Activated CD8-positive, alpha-beta T cell treated with anti-CD3 and anti-CD28 coated beads, Interleukin-2, amount 10 ng/mL, durations not matched to agents 7 days and 5 days (primary cell): ENCODE results near the gene RPS23. TPM values are rescaled to one million over a fixed set of nuclear protein-coding genes. Genes with fewer than 3 reads are reported as not detected.

Experiments used
- ATAC-seq: fragments of 150-1000 bp; cut with Tn5 transposase; one replicate; pipeline ENCODE4 v1.10.0; 2021; ENCODE audit warnings: moderate library complexity
- CTCF ChIA-PET: fragments of 350-600 bp; sonication (Branson Sonifier 250); formaldehyde crosslinking; loops from one replicate; lab custom pipeline; 2021; ENCODE audit warnings: antibody characterized with exemption; lab: Charles Lee
- POLR2A ChIA-PET: fragments of 350-600 bp; sonication (Branson Sonifier 250); formaldehyde crosslinking; loops from one replicate; lab custom pipeline; 2021; ENCODE audit warnings: antibody characterized with exemption; lab: Charles Lee
- DNase-seq: peaks from one replicate; pipeline ENCODE4 v3.0.0-alpha.2; 2020
- H3K27ac Mint-ChIP-seq: one replicate; pipeline ENCODE4 v1.8.0; 2021; ENCODE audit warnings: mild to moderate bottlenecking, mixed read lengths
- H3K27me3 Mint-ChIP-seq: one replicate; pipeline ENCODE4 v1.8.0; 2021; ENCODE audit warnings: low read depth, mixed read lengths
- H3K36me3 Mint-ChIP-seq: one replicate; pipeline ENCODE4 v1.8.0; 2021; ENCODE audit warnings: low read depth, mixed read lengths
- H3K4me1 Mint-ChIP-seq: one replicate; pipeline ENCODE4 v1.8.0; 2021; ENCODE audit warnings: low read depth, mixed read lengths
- H3K4me3 Mint-ChIP-seq: one replicate; pipeline ENCODE4 v1.8.0; 2021; ENCODE audit warnings: mild to moderate bottlenecking, mixed read lengths
- H3K9me3 Mint-ChIP-seq: one replicate; pipeline ENCODE4 v1.8.0; 2022; ENCODE audit warnings: mixed read lengths; ENCODE audit not compliant: insufficient read depth
- total RNA-seq, 2 experiments: library from RNA; stranded (reverse); gene quantifications; one replicate each; pipeline ENCODE4 v1.2.3, GENCODE V29; 2021

Gene RPS23
- 1,000 to 10,000 TPM; 1,914 to 1,974 TPM for total RNA-seq

GRCh38 chr5:82277987-82278710 is at the start of gene RPS23:
RPS23 (minus strand) TSS chr5:82278354; CDS start chr5:82278323, 31 bp downstream.
- Mint-ChIP-seq H3K4me1 (peaks cover 38% of the 10 kb centered on the region), H3K9me3 (no peaks in the 10 kb centered on the region), H3K27ac (peak within 1 kb of the TSS; percentile 98), H3K36me3 (peaks cover 48% of the 10 kb centered on the region), H3K27me3 (no peaks in the 10 kb centered on the region), H3K4me3 (peak within 1 kb of the TSS; percentile 89)
- DNase-seq: peak; percentile 91
- CTCF ChIA-PET: interaction anchor here (0.9 to 1.5 kb wide), 3 partner anchors 19 to 112 kb away, joined by 3 read pairs; no protein-coding TSS in a partner anchor
- ATAC-seq: peak; percentile 94
- POLR2A ChIA-PET: interaction anchor here (0.6 to 2.7 kb wide), 8 partner anchors 10 to 976 kb away, joined by 3 to 17 read pairs (median 3); partner anchors contain the start of genes SSBP2 and ZCCHC9

GRCh38 chr5:82327941-82328340 is 49.8 kb upstream of the RPS23 start:
- ATAC-seq (no peak), DNase-seq (no peak)
- H3K27ac Mint-ChIP-seq: no peak overlapping the region
- H3K36me3 Mint-ChIP-seq: no peaks in the 10 kb centered on the region
- peaks cover 10% of the 10 kb centered on the region for H3K27me3 Mint-ChIP-seq
- H3K4me1 Mint-ChIP-seq: no peaks in the 10 kb centered on the region
- no peak overlapping the region for H3K4me3 Mint-ChIP-seq
- no peaks in the 10 kb centered on the region for H3K9me3 Mint-ChIP-seq
- CTCF ChIA-PET: no interaction called here
- POLR2A ChIA-PET: no interaction called here

GRCh38 chr5:82325996-82326395 is 47.8 kb upstream of the RPS23 start:
- DNase-seq (no peak), ATAC-seq (no peak)
- Mint-ChIP-seq H3K36me3 (no peaks in the 10 kb centered on the region), H3K4me3 (no peak overlapping the region), H3K4me1 (no peaks in the 10 kb centered on the region), H3K9me3 (no peaks in the 10 kb centered on the region), H3K27me3 (peaks cover 10% of the 10 kb centered on the region), H3K27ac (no peak overlapping the region)
- POLR2A ChIA-PET: no interaction called here
- CTCF ChIA-PET: no interaction called here

- Mint-ChIP-seq H3K9me3 (no peaks in the 10 kb centered on the region), H3K36me3 (no peaks in the 10 kb centered on the region), H3K27ac (no peak overlapping the region), H3K27me3 (peaks cover 10% of the 10 kb centered on the region), H3K4me3 (no peak overlapping the region), H3K4me1 (no peaks in the 10 kb centered on the region)
- ChIA-PET CTCF (no interaction called here), POLR2A (no interaction called here)
- ATAC-seq (no peak), DNase-seq (no peak)
Observed at GRCh38 chr5:82325155-82325554, 47.0 kb upstream of the RPS23 start.

- CTCF ChIA-PET: no interaction called here
- POLR2A ChIA-PET: no interaction called here
- DNase-seq: no peak
- ATAC-seq: no peak
- Mint-ChIP-seq H3K4me1 (no peaks in the 10 kb centered on the region), H3K9me3 (no peaks in the 10 kb centered on the region), H3K27ac (no peak overlapping the region), H3K27me3 (peaks cover 17% of the 10 kb centered on the region), H3K36me3 (no peaks in the 10 kb centered on the region), H3K4me3 (no peak overlapping the region)
Observed at GRCh38 chr5:82320966-82321365, 42.8 kb upstream of the RPS23 start.

- no peaks in the 10 kb centered on the region for H3K9me3 Mint-ChIP-seq
- ChIA-PET POLR2A (no interaction called here), CTCF (no interaction called here)
- no peak overlapping the region for H3K27ac Mint-ChIP-seq
- no peak for DNase-seq
- H3K27me3 Mint-ChIP-seq: peaks cover 19% of the 10 kb centered on the region
- H3K36me3 Mint-ChIP-seq: no peaks in the 10 kb centered on the region
- H3K4me1 Mint-ChIP-seq: peaks cover 3% of the 10 kb centered on the region
- H3K4me3 Mint-ChIP-seq: no peak overlapping the region
- ATAC-seq: no peak
Observed at GRCh38 chr5:82319651-82320376, 41.7 kb upstream of the RPS23 start.

- no peak overlapping the region for H3K27ac Mint-ChIP-seq
- H3K27me3 Mint-ChIP-seq: peaks cover 17% of the 10 kb centered on the region
- DNase-seq: no peak
- peaks cover 3% of the 10 kb centered on the region for H3K4me1 Mint-ChIP-seq
- no peak for ATAC-seq
- H3K4me3 Mint-ChIP-seq: no peak overlapping the region
- ChIA-PET CTCF (no interaction called here), POLR2A (no interaction called here)
- H3K9me3 Mint-ChIP-seq: no peaks in the 10 kb centered on the region
- no peaks in the 10 kb centered on the region for H3K36me3 Mint-ChIP-seq
Observed at GRCh38 chr5:82319192-82319591, 41.0 kb upstream of the RPS23 start.

- H3K9me3 Mint-ChIP-seq: no peaks in the 10 kb centered on the region
- no peaks in the 10 kb centered on the region for H3K36me3 Mint-ChIP-seq
- H3K4me1 Mint-ChIP-seq: peaks cover 3% of the 10 kb centered on the region
- CTCF ChIA-PET: interaction anchor here (1.2 kb wide), 1 partner anchor 35 kb away, joined by 3 read pairs; no protein-coding TSS in a partner anchor
- no peak overlapping the region for H3K4me3 Mint-ChIP-seq
- POLR2A ChIA-PET: no interaction called here
- H3K27ac Mint-ChIP-seq: no peak overlapping the region
- H3K27me3 Mint-ChIP-seq: peaks cover 14% of the 10 kb centered on the region
- ATAC-seq (no peak), DNase-seq (no peak)
Observed at GRCh38 chr5:82314964-82315758, 37.0 kb upstream of the RPS23 start.

- H3K27me3 Mint-ChIP-seq: peaks cover 7% of the 10 kb centered on the region
- no peak overlapping the region for H3K27ac Mint-ChIP-seq
- H3K9me3 Mint-ChIP-seq: no peaks in the 10 kb centered on the region
- peaks cover 3% of the 10 kb centered on the region for H3K4me1 Mint-ChIP-seq
- H3K4me3 Mint-ChIP-seq: no peak overlapping the region
- ATAC-seq: no peak
- peaks cover 4% of the 10 kb centered on the region for H3K36me3 Mint-ChIP-seq
- ChIA-PET POLR2A (no interaction called here), CTCF (interaction anchor here (0.8 to 3.7 kb wide), 7 partner anchors 23 to 1250 kb away, joined by 3 to 26 read pairs (median 6); no protein-coding TSS in a partner anchor)
- DNase-seq: no peak
Observed at GRCh38 chr5:82313016-82313415, 34.9 kb upstream of the RPS23 start.

GRCh38 chr5:82312373-82312856 is 34.3 kb upstream of the RPS23 start:
- ChIA-PET POLR2A (no interaction called here), CTCF (interaction anchor here (0.8 to 3.7 kb wide), 13 partner anchors 18 to 1254 kb away, joined by 3 to 26 read pairs (median 3); no protein-coding TSS in a partner anchor)

GRCh38 chr5:82309091-82309531 is 31.0 kb upstream of the RPS23 start:
- Mint-ChIP-seq H3K27me3 (peaks cover 2% of the 10 kb centered on the region), H3K4me3 (no peak overlapping the region), H3K27ac (no peak overlapping the region), H3K36me3 (peaks cover 4% of the 10 kb centered on the region), H3K4me1 (no peaks in the 10 kb centered on the region), H3K9me3 (no peaks in the 10 kb centered on the region)
- CTCF ChIA-PET: no interaction called here
- POLR2A ChIA-PET: no interaction called here
- DNase-seq (no peak), ATAC-seq (no peak)

More at GRCh38 chr5:82312373-82312856, 34.3 kb upstream of the RPS23 start:
- no peaks in the 10 kb centered on the region for H3K9me3 Mint-ChIP-seq
- peaks cover 4% of the 10 kb centered on the region for H3K36me3 Mint-ChIP-seq
- peak; percentile 54 for DNase-seq
- no peak overlapping the region for H3K27ac Mint-ChIP-seq
- H3K4me3 Mint-ChIP-seq: no peak overlapping the region
- H3K4me1 Mint-ChIP-seq: peaks cover 3% of the 10 kb centered on the region
- ATAC-seq: peak; percentile 60
- peaks cover 4% of the 10 kb centered on the region for H3K27me3 Mint-ChIP-seq
